Measurements from ENCODE around the gene PTPN23. TPM values are rescaled to one million over a fixed set of nuclear protein-coding genes. Genes with fewer than 3 reads are reported as not detected.

PTPN23 gene
- total RNA-seq, 4 donors from 2014 or later: 10.5 to 134 (median 24.4) TPM

- TF ChIP-seq CTCF (IDR thresholded peaks at IDR 0.05) (no peak), POLR2A (IDR thresholded peaks at IDR 0.05) (no peak)
- H3K9me3 ChIP-seq: no peaks in the 10 kb centered on the region
- H3K4me1 ChIP-seq: peaks cover 10 to 48% (median 26%) of the 10 kb centered on the region in 3 donors
- no peak overlapping the region for H3K4me3 ChIP-seq
- 68 to 73% methylated on average over 7 of the region's 7 CpGs for WGBS, 2 donors
- intact Hi-C loops (cut with DNase I): no loop called here
- H3K27me3 ChIP-seq: no peaks in the 10 kb centered on the region
- H3K27ac ChIP-seq: peak overlapping the region in 3 of 4 donors; percentile 4 to 62 (median 14)
- peaks cover 0 to 76% (median 8%) of the 10 kb centered on the region in 3 donors for H3K36me3 ChIP-seq
- DNase-seq: no peak
Observed at GRCh38 chr3:47398228-47398627, 17.4 kb downstream of the PTPN23 start.

- Histone ChIP-seq H3K27me3 (no peaks in the 10 kb centered on the region), H3K27ac (no peak overlapping the region), H3K4me1 (peaks cover 6 to 44% (median 22%) of the 10 kb centered on the region in 3 donors), H3K9me3 (no peaks in the 10 kb centered on the region), H3K4me3 (no peak overlapping the region), H3K36me3 (peaks cover 0 to 84% (median 8%) of the 10 kb centered on the region in 3 donors)
- intact Hi-C loops (cut with DNase I): no loop called here
- no peak for TF ChIP-seq CTCF (IDR thresholded peaks at IDR 0.05)
- no peak for TF ChIP-seq POLR2A (IDR thresholded peaks at IDR 0.05)
- no peak for DNase-seq
- 78 to 100% methylated on average over 1 of the region's 1 CpG for WGBS, 2 donors
Observed at GRCh38 chr3:47399016-47399415, 18.2 kb downstream of the PTPN23 start.

- 66% methylated on average over 9 of the region's 9 CpGs for WGBS, 2 donors
- intact Hi-C loops (cut with DNase I): no loop called here
- no peaks in the 10 kb centered on the region for H3K9me3 ChIP-seq
- DNase-seq: no peak
- TF ChIP-seq CTCF (IDR thresholded peaks at IDR 0.05) (no peak), POLR2A (IDR thresholded peaks at IDR 0.05) (no peak)
- no peak overlapping the region for H3K27ac ChIP-seq
- no peak overlapping the region for H3K4me3 ChIP-seq
- H3K27me3 ChIP-seq: no peaks in the 10 kb centered on the region
- H3K36me3 ChIP-seq: peaks cover 0 to 84% (median 8%) of the 10 kb centered on the region in 3 donors
- H3K4me1 ChIP-seq: peaks cover 2 to 44% (median 20%) of the 10 kb centered on the region in 3 donors
Observed at GRCh38 chr3:47399531-47400270, 18.9 kb downstream of the PTPN23 start.

GRCh38 chr3:47404431-47404876 lies 23.6 kb downstream of the PTPN23 start:
- no peaks in the 10 kb centered on the region for H3K9me3 ChIP-seq
- H3K36me3 ChIP-seq: peaks cover 21 to 83% (median 28%) of the 10 kb centered on the region in 3 donors
- no peak for TF ChIP-seq POLR2A (IDR thresholded peaks at IDR 0.05)
- no peak for TF ChIP-seq CTCF (IDR thresholded peaks at IDR 0.05)
- intact Hi-C loops (cut with DNase I): no loop called here
- peak overlapping the region; percentile 53 to 83 (median 71) for H3K27ac ChIP-seq
- H3K4me1 ChIP-seq: peaks cover 29 to 48% (median 30%) of the 10 kb centered on the region in 3 donors
- no peaks in the 10 kb centered on the region for H3K27me3 ChIP-seq
- H3K4me3 ChIP-seq: no peak overlapping the region
- 68 to 76% methylated on average over 7 to 9 of the region's 13 CpGs for WGBS, 2 donors
- DNase-seq: no peak

- Histone ChIP-seq H3K36me3 (peaks cover 26 to 83% (median 35%) of the 10 kb centered on the region in 3 donors), H3K27me3 (no peaks in the 10 kb centered on the region), H3K4me1 (peaks cover 29 to 41% (median 30%) of the 10 kb centered on the region in 3 donors), H3K4me3 (no peak overlapping the region), H3K27ac (peak overlapping the region; percentile 53 to 83 (median 71)), H3K9me3 (no peaks in the 10 kb centered on the region)
- DNase-seq: no peak
- WGBS, 2 donors: 53 to 67% methylated on average over 1 to 2 of the region's 9 CpGs
- TF ChIP-seq CTCF (IDR thresholded peaks at IDR 0.05) (no peak), POLR2A (IDR thresholded peaks at IDR 0.05) (no peak)
- intact Hi-C loops (cut with DNase I): no loop called here
Observed at GRCh38 chr3:47404955-47405790, 24.4 kb downstream of the PTPN23 start.
